Activated T-helper 1 cell treated with anti-CD3 and anti-CD28 coated beads, Interleukin-12 subunit alpha, Interleukin-12 subunit beta, Interleukin-2, Interleukin-4 antibody, amounts not matched to agents 30 ng/mL and 10 ng/mL and 1 ng/mL, durations not matched to agents 14 hours and 24 hours and 36 hours (primary cell): ENCODE results near the gene USP6NL. TPM values are rescaled to one million over a fixed set of nuclear protein-coding genes. Genes with fewer than 3 reads are reported as not detected.

Experiments used
- DNase-seq: peaks from one replicate; pipeline ENCODE4 v3.0.0; 2021; ENCODE audit warnings: low spot score
- H3K27ac Mint-ChIP-seq: one replicate; pipeline ENCODE4 v1.8.0; 2021; ENCODE audit warnings: mild to moderate bottlenecking, mixed read lengths
- H3K27me3 Mint-ChIP-seq: one replicate; pipeline ENCODE4 v1.8.0; 2022; ENCODE audit warnings: mild to moderate bottlenecking, moderate library complexity, mixed read lengths; ENCODE audit not compliant: insufficient read depth
- H3K36me3 Mint-ChIP-seq: one replicate; pipeline ENCODE4 v1.8.0; 2021; ENCODE audit warnings: low read depth, mixed read lengths
- H3K4me1 Mint-ChIP-seq: one replicate; pipeline ENCODE4 v1.8.0; 2021; ENCODE audit warnings: low read depth, mixed read lengths
- H3K4me3 Mint-ChIP-seq: one replicate; pipeline ENCODE4 v1.8.0; 2021; ENCODE audit warnings: mild to moderate bottlenecking, moderate library complexity, mixed read lengths
- H3K9me3 Mint-ChIP-seq: one replicate; pipeline ENCODE4 v1.8.0; 2021; ENCODE audit warnings: mixed read lengths
- intact Hi-C: fragments of 100-400 bp; cut with micrococcal nuclease; formaldehyde crosslinking; loops from one replicate; pipeline ENCODE4 v1.15.1; 2024
- total RNA-seq: library from RNA; stranded (reverse); gene quantifications from 2 replicates; pipeline ENCODE4 v1.2.3, GENCODE V29; 2022

The USP6NL gene
- total RNA-seq, 1 donor from 2014 or later = 0.78 TPM

DNA sequence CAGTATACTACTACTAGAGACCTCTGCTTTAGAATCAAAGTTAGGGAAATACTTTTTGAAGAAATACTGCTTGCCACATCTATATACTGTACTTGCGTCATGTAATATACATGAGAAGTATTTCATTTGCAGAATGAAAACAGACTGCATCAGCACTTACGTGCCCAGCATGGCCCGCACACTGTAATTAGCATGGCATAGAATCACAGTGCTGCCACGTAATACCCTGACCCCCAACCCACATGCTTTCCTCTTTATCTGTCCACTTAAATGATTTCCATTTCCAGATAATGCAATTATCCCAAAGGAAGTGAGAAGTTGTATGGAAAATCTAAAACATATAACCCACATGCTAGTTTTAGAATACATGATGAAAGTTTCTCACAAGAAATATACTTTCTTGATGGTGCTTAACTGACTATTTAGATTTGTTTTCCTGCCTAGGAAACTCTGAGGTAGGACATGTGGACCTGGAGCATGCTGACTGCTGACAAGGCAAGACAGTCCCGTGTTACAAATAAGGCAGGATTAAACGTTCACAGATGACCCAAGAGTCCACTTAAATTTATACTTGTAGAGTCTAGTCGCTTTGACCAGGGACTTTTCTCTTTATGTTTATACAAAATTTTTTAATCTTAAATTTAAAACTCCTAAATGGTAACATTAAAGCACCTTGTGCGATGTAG, 12.6 kb downstream of the USP6NL start:
- Mint-ChIP-seq H3K4me1 (peaks cover 5% of the 10 kb centered on the region), H3K27ac (no peak overlapping the region), H3K9me3 (no peaks in the 10 kb centered on the region), H3K27me3 (peaks cover 9% of the 10 kb centered on the region), H3K36me3 (peaks cover 2% of the 10 kb centered on the region), H3K4me3 (no peak overlapping the region)
- DNase-seq = no peak
- intact Hi-C loops = no loop called here

DNA sequence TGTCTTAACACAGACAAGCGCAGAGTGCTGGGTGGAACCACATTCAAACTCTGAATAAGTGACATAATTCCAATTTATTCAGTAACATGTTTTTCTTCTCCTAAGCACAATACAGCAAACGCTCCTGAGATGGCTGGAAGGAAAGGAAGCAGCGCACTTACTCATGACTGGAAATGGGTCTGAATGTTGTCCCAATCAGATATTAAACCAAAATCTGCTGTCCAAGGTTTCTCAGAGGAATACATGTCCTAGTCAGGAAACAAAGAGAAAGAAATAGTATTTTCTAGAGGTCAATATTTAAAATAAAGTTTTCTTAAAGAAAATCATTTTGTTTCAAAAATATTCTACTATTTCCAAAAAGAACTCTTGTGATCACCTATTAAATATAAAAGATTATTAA, 14.0 kb downstream of the USP6NL start:
- H3K9me3 Mint-ChIP-seq = no peaks in the 10 kb centered on the region
- no peak overlapping the region for H3K4me3 Mint-ChIP-seq
- peaks cover 2% of the 10 kb centered on the region for H3K36me3 Mint-ChIP-seq
- no peak overlapping the region for H3K27ac Mint-ChIP-seq
- no peaks in the 10 kb centered on the region for H3K4me1 Mint-ChIP-seq
- DNase-seq = no peak
- H3K27me3 Mint-ChIP-seq = peaks cover 9% of the 10 kb centered on the region
- intact Hi-C loops = no loop called here

DNA sequence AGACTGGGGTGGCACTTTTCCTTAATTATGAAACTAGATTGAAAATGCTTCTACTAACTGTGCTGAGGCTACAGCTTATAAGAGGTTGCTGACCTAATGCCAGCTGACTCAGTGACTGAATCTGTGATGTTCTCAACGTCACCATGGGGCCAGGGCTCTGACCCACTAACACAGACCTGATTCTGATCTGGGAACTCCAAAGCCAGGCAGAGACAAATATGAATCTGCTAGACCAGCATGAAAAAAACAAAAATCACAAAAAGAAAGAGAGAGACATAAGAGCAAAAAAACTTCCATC, 16.1 kb downstream of the USP6NL start:
- Mint-ChIP-seq H3K27me3 (peaks cover 11% of the 10 kb centered on the region), H3K36me3 (peaks cover 2% of the 10 kb centered on the region), H3K27ac (no peak overlapping the region), H3K4me1 (no peaks in the 10 kb centered on the region), H3K4me3 (no peak overlapping the region), H3K9me3 (no peaks in the 10 kb centered on the region)
- intact Hi-C loops = no loop called here
- DNase-seq = no peak

DNA sequence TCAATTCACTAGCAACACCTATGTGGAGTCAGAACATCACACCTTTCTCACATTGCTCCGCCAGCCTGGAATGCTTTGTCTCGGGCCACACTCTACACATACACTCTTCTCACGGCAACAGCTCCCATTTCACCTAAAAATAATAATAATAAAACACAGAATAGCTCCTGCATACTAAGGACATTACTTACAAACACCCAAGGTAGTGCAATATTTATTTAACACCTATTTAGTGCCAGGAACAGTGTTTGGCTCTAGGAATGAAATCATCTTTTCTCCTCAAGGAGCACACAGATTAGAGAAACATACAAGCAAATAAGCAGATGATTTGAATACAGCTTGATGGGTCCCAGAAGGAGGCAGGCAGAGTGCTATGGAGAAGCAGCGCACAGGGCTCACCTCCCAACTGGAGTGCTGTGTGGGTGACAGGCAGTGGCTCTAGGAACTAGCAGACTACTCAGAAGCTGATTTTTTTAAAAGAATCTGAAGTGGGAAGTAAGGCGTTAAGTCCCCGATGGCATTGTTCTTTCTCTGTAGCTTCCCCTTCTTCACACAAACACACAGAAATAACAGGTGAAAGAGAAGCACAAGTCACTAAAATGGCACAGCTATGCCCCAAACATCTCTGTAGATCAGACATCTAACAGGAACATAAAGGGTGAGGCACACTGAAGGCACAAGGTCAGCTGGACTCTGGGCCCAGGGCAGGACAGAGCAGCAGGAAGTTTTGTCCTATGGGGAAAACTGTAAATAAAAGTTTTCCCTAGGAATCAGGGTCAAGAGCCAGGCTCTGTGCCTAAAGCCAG, 16.7 kb downstream of the USP6NL start:
- Mint-ChIP-seq H3K9me3 (no peaks in the 10 kb centered on the region), H3K36me3 (peaks cover 2% of the 10 kb centered on the region), H3K4me3 (no peak overlapping the region), H3K27me3 (peaks cover 11% of the 10 kb centered on the region), H3K27ac (no peak overlapping the region), H3K4me1 (no peaks in the 10 kb centered on the region)
- no peak for DNase-seq
- intact Hi-C loops = no loop called here

DNA sequence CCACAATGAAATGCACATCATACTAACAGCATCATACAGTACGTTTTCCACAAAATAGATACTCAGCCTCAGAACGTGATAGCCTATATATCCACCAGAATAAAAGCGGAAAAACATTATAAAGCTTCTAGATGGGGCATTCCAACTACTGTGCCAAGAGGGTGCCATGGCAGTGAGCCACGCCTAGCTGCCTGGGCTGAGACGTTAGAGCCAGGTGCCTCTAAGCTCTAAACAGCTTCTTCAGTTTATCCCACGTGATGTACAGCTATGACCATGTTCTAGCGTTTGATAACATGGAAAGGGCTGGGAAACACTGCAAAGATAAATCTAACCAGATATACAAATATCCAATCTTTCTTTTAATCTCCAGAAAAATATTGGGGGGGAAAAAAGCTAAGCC, 17.8 kb downstream of the USP6NL start:
- peaks cover 11% of the 10 kb centered on the region for H3K27me3 Mint-ChIP-seq
- intact Hi-C loops = no loop called here
- H3K4me3 Mint-ChIP-seq = no peak overlapping the region
- H3K36me3 Mint-ChIP-seq = peaks cover 2% of the 10 kb centered on the region
- no peaks in the 10 kb centered on the region for H3K4me1 Mint-ChIP-seq
- no peak overlapping the region for H3K27ac Mint-ChIP-seq
- no peak for DNase-seq
- H3K9me3 Mint-ChIP-seq = no peaks in the 10 kb centered on the region

DNA sequence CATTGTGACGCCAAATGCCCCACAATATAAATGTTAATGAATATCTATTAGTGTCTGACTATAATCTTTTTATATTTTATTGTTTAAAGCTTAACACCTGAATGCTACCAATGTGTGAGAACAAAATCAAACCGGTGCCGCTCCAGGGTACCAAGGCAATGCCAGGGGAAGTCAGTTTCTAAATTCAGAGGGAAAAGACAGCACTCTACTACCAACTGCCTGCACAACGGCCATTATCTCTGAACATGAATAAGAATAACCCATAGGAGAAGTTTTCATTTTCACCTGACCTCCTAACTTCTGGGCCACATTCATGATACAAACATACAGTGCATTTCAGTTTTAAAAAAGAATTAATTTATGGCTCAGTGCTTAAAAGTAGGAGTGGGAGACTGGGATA, 21.7 kb downstream of the USP6NL start:
- intact Hi-C loops = no loop called here
- no peak overlapping the region for H3K27ac Mint-ChIP-seq
- H3K4me1 Mint-ChIP-seq = peaks cover 7% of the 10 kb centered on the region
- peaks cover 5% of the 10 kb centered on the region for H3K27me3 Mint-ChIP-seq
- no peaks in the 10 kb centered on the region for H3K36me3 Mint-ChIP-seq
- H3K9me3 Mint-ChIP-seq = peaks cover 4% of the 10 kb centered on the region
- DNase-seq = no peak
- H3K4me3 Mint-ChIP-seq = no peak overlapping the region

DNA sequence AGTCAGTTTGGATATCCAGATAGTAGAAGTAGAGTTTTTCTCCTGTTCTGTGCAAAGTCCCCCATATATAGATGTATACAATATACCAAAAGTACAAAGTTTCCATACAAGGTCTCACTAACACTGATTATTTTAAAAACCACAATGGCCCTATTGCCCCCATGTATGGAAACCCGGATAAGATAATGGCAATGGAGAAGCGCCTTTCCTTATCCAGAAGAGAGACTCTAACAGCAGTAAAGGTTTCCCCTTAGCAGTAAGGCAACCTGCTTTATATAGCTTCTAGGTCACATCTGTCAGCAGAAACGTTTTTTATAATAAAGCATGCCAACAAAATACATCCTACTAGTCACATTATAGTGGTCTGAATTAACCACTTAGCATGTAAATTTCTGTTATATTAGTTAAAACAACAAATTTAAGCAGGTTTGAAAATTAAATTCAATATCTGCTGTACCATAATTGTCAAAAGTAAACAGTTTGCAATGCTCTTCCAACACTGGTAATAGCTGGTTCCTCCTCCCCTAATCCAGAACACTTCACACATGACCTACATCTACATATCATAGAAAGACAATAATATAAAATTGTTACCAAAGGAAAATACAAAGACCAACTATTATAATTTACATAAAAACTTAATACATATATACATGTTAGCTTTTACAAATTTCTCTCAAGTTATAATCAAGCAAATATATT, 22.4 kb downstream of the USP6NL start:
- Mint-ChIP-seq H3K27ac (no peak overlapping the region), H3K4me3 (no peak overlapping the region), H3K9me3 (peaks cover 11% of the 10 kb centered on the region), H3K27me3 (peaks cover 3% of the 10 kb centered on the region), H3K4me1 (peaks cover 7% of the 10 kb centered on the region), H3K36me3 (no peaks in the 10 kb centered on the region)
- intact Hi-C loops = no loop called here
- DNase-seq = no peak

DNA sequence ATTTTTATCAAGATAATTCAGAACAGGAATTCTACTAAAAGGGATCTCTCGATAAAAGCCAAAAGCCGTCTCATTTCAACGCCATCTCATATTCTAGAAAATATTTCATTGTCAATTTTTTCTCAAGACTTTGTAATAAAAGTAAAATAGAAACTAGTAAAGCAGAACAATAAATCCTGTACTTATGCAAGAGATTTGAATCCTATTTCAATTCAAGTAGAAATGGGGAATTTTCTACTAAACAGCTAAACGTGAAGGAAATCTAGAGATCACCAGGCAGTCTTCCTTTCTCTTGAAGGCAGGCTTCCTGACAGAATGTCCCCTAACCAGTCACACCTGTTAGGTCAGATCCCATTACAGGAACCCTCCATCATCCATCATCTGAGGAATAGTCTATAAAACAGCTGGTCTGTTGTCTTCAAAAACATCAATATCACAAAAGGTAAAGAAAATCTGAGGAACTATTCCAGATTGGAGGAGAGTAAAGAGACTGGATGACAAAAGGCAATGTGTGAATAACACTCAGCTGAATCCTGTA, 23.7 kb downstream of the USP6NL start:
- Mint-ChIP-seq H3K27me3 (peaks cover 3% of the 10 kb centered on the region), H3K27ac (no peak overlapping the region), H3K4me3 (no peak overlapping the region), H3K36me3 (no peaks in the 10 kb centered on the region), H3K4me1 (peaks cover 7% of the 10 kb centered on the region), H3K9me3 (peaks cover 11% of the 10 kb centered on the region)
- DNase-seq = no peak
- intact Hi-C loops = no loop called here

DNA sequence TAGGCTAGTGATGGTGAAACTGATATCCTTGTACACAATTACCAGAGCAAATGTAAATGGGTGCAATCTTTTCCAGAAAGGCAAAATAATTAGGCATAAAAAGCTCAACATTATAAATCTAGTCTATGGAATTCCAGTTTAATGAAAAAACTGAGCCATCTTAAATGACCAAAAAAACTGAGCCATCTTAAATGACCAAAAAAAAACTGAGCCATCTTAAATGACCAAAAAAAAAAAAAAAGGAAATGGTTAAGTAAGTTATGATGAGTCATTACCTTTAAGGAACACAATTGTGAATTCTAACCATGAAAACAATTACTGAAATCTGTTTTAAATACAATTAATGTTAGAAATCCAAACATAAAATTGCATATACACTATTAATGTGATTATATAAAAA, 25.3 kb downstream of the USP6NL start:
- Mint-ChIP-seq H3K36me3 (no peaks in the 10 kb centered on the region), H3K9me3 (peaks cover 11% of the 10 kb centered on the region), H3K27ac (no peak overlapping the region), H3K4me1 (peaks cover 12% of the 10 kb centered on the region), H3K27me3 (peaks cover 2% of the 10 kb centered on the region), H3K4me3 (no peak overlapping the region)
- intact Hi-C loops = no loop called here
- no peak for DNase-seq

DNA sequence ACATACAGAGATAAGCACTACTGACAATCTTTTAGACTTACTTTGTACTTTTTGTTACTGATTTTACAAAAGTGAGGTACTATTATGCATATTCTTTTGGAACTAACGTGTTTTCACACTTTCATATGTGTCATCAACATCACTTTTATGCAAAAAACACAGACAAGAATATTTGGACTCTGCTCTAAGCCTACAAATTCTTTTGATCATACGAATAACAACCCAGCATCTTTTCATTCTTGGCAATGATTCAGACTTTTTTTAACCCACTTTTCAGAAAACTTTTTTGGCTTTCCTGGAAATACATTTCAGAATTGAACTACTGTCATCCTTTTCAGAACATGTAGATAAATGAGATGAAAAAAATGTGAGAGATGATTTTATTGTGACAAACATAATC, 30.2 kb downstream of the USP6NL start:
- H3K27me3 Mint-ChIP-seq = no peaks in the 10 kb centered on the region
- intact Hi-C loops = loop anchor here (1.0 to 2.0 kb wide), 2 partner anchors 28 to 52 kb away; no protein-coding TSS in a partner anchor
- no peak overlapping the region for H3K4me3 Mint-ChIP-seq
- no peak overlapping the region for H3K27ac Mint-ChIP-seq
- peaks cover 29% of the 10 kb centered on the region for H3K4me1 Mint-ChIP-seq
- no peak for DNase-seq
- H3K9me3 Mint-ChIP-seq = peaks cover 11% of the 10 kb centered on the region
- no peaks in the 10 kb centered on the region for H3K36me3 Mint-ChIP-seq

DNA sequence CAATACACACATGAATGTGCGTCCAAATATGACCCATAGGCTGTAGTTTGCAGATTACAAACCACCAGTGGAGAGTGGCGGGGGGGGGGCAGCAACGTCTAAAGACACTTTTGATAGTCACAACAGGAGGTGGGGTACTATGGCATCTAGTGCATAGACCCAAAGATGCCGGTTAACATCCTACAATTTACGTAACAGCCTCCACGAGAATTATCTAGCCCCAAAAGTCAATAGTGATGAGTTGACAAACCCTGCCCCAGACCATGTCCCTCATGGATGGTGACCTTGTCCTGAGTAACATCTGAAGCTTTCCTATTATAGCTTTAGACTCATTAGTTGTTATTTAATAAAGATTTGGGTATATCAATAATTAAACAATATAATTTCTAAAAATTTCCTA, 31.6 kb downstream of the USP6NL start:
- Mint-ChIP-seq H3K27ac (no peak overlapping the region), H3K36me3 (no peaks in the 10 kb centered on the region), H3K27me3 (peaks cover 3% of the 10 kb centered on the region), H3K9me3 (peaks cover 6% of the 10 kb centered on the region), H3K4me3 (no peak overlapping the region), H3K4me1 (peaks cover 22% of the 10 kb centered on the region)
- DNase-seq = no peak
- intact Hi-C loops = loop anchor here (1.0 to 2.0 kb wide), 4 partner anchors 32 to 130 kb away; no protein-coding TSS in a partner anchor

DNA sequence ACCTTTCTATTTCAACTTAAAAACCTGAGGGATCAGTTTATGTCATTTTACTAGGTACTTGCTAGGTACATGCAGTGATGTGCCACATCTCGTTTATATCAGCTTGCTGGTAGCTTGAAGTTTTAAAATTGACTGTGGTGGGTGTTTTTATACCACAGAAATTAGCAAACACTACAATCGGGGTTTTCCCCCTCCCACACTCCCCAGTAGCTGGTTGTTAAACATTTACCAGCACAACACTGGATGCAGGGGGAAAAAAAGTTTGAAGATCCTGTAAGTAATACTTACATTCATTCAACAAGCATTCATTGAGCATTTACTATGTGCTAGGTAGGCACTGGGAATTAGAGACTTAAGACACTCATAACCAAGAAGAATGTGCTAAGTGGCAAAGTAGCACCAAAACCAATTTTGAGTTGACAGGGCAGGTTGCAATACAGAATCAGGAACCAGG, 32.6 kb downstream of the USP6NL start:
- intact Hi-C loops = loop anchor here (1.0 kb wide), 4 partner anchors 33 to 131 kb away; no protein-coding TSS in a partner anchor
- no peak for DNase-seq
- Mint-ChIP-seq H3K27ac (no peak overlapping the region), H3K4me1 (peaks cover 22% of the 10 kb centered on the region), H3K9me3 (no peaks in the 10 kb centered on the region), H3K36me3 (no peaks in the 10 kb centered on the region), H3K27me3 (peaks cover 11% of the 10 kb centered on the region), H3K4me3 (no peak overlapping the region)
